ENCODE data around the gene MDFIC2. TPM values are rescaled to one million over a fixed set of nuclear protein-coding genes. Genes with fewer than 3 reads are reported as not detected.

MDFIC2 gene
- total and polyA plus RNA-seq, 8 donors = not detected

DNA sequence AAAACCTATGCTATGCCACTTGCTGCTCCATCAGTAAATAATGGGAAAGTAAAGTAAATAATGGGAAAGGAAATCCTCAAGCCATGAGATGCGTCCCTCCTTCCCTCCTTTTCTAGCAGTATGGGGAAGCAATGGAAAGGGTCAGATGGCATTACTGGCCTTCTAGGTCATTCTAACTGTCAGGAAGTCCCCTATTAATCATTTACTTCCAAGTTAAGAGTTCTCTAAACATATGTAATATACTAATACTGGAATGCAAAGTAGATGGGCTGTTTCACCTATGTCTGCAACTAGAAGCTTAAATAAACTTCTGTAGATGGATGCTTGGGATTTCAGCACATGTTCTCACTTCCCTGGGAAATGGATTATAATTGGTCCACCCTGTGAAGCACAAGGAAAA is 55.9 kb downstream of the MDFIC2 start:
- intact Hi-C loops (cut with DNase I; ENCODE audit: low total_unique reads) = no loop called here
- WGBS, 5 donors = 70 to 87% (median 79%) methylated on average over 1 of the region's 1 CpG

GRCh38 chr3:70250492-70250891 is 61.9 kb downstream of the MDFIC2 start:
- no peak for DNase-seq
- Histone ChIP-seq H3K27ac (no peak overlapping the region), H3K4me1 (peaks cover 0 to 4% (median 0%) of the 10 kb centered on the region in 4 donors), H3K27me3 (no peaks in the 10 kb centered on the region), H3K9me3 (no peaks in the 10 kb centered on the region), H3K36me3 (no peaks in the 10 kb centered on the region), H3K4me3 (no peak overlapping the region)
- no peak for TF ChIP-seq EP300 (IDR thresholded peaks at IDR 0.05)
- TF ChIP-seq CTCF (IDR thresholded peaks at IDR 0.05) = no peak
- no peak for TF ChIP-seq POLR2AphosphoS5 (IDR thresholded peaks at IDR 0.05)
- no peak for TF ChIP-seq POLR2A (IDR thresholded peaks at IDR 0.05)
- intact Hi-C loops (cut with DNase I; ENCODE audit: low total_unique reads) = no loop called here
- 69 to 86% (median 77%) methylated on average over 3 of the region's 3 CpGs for WGBS, 5 donors

More for the DNA sequence above, 55.9 kb downstream of the MDFIC2 start:
- H3K9me3 ChIP-seq = no peaks in the 10 kb centered on the region
- H3K4me3 ChIP-seq = no peak overlapping the region
- H3K36me3 ChIP-seq = no peaks in the 10 kb centered on the region
- TF ChIP-seq POLR2AphosphoS5 (IDR thresholded peaks at IDR 0.05) (no peak), EP300 (IDR thresholded peaks at IDR 0.05) (no peak), POLR2A (IDR thresholded peaks at IDR 0.05) (no peak), CTCF (IDR thresholded peaks at IDR 0.05) (no peak)
- no peaks in the 10 kb centered on the region for H3K27me3 ChIP-seq
- peaks cover 0 to 4% (median 0%) of the 10 kb centered on the region in 4 donors for H3K4me1 ChIP-seq
- no peak overlapping the region for H3K27ac ChIP-seq
- DNase-seq = no peak

DNA sequence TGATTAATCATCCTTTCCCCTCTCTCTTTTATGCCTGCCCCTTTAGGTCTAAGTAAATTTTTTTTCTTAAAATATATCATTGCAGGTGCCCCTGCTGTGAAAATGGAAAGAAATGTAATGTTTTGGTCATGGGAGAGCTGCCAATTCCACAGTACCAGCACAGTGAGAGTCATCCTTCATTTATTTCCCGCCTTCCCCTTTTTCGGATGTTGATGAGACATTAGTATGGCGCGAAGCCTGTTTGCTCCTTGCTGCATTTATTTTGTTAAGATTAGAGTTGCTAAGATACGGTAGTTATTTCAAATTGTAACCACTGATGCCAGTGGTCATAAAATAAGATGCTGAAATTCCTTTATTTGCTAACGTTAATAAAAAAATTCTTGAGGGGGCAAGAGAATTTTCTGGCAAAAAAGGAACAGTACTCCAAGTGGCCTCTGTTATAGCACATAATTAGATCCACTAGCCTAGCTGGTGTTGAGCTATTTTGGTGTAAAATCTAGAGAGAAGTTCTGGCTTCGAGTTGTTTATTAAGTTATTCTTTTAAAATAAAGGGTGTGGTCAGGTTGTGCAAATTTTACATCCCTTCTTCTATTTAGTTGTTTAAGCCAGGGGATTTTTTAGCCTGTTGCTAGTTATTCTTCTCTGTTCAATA is 62.8 kb downstream of the MDFIC2 start:
- WGBS, 5 donors = 70 to 82% (median 75%) methylated on average over 7 of the region's 7 CpGs
- DNase-seq = no peak
- no peak overlapping the region for H3K27ac ChIP-seq

DNA sequence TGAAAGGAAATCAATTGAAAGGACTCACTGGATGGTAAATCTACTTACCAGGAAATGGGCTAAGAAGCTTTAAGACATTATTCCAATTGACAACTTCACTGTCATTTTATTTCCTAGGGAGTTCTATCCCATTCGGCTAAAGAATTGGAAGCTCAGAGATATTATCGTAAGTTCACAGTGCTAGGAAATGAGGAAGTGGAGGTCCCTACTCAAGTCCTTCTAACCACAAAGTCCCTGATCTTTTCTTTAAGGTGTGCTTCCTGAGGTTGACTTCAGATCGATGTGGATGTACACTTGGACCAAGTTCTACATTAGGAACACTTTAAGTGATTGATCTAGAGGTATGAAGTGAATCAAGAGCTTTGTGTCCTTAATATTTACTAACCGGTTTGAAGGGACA is 63.6 kb downstream of the MDFIC2 start:
- no peaks in the 10 kb centered on the region for H3K36me3 ChIP-seq
- H3K4me1 ChIP-seq = no peaks in the 10 kb centered on the region
- TF ChIP-seq EP300 (IDR thresholded peaks at IDR 0.05) (no peak), POLR2AphosphoS5 (IDR thresholded peaks at IDR 0.05) (no peak), POLR2A (IDR thresholded peaks at IDR 0.05) (no peak), CTCF (IDR thresholded peaks at IDR 0.05) (no peak)
- no peaks in the 10 kb centered on the region for H3K9me3 ChIP-seq
- no peak for DNase-seq
- H3K27ac ChIP-seq = no peak overlapping the region
- WGBS, 5 donors = 82 to 90% (median 89%) methylated on average over 4 of the region's 4 CpGs
- no peaks in the 10 kb centered on the region for H3K27me3 ChIP-seq
- no peak overlapping the region for H3K4me3 ChIP-seq
- intact Hi-C loops (cut with DNase I; ENCODE audit: low total_unique reads) = no loop called here

More for the DNA sequence above, 62.8 kb downstream of the MDFIC2 start:
- intact Hi-C loops (cut with DNase I; ENCODE audit: low total_unique reads) = no loop called here
- Histone ChIP-seq H3K4me3 (no peak overlapping the region), H3K9me3 (no peaks in the 10 kb centered on the region), H3K36me3 (no peaks in the 10 kb centered on the region), H3K27me3 (no peaks in the 10 kb centered on the region), H3K4me1 (peaks cover 0 to 3% (median 0%) of the 10 kb centered on the region in 4 donors)
- TF ChIP-seq EP300 (IDR thresholded peaks at IDR 0.05) = no peak
- no peak for TF ChIP-seq CTCF (IDR thresholded peaks at IDR 0.05)
- TF ChIP-seq POLR2A (IDR thresholded peaks at IDR 0.05) = no peak
- no peak for TF ChIP-seq POLR2AphosphoS5 (IDR thresholded peaks at IDR 0.05)
